K562 (cell line): ENCODE measurements around the gene ASIC3. TPM values are rescaled to one million over a fixed set of nuclear protein-coding genes. Genes with fewer than 3 reads are reported as not detected.

Experiments
- CBX1 ChIP-seq: sonication (generic); IDR thresholded peaks from 2 replicates; pipeline ENCODE4 v1.6.1; 2016; ENCODE audit warnings: antibody characterized with exemption, low read depth, mild to moderate bottlenecking
- ELF2 ChIP-seq: fragments of 250-450 bp; sonication (Bioruptor Pico); IDR thresholded peaks from 2 replicates; pipeline ENCODE4 v1.5.0; 2021; ENCODE audit warnings: mild to moderate bottlenecking
- ESRRA ChIP-seq: fragments of 450-650 bp; IDR thresholded peaks from 2 replicates; pipeline ENCODE4 v1.6.1; 2014; ENCODE audit warnings: low read depth, mild to moderate bottlenecking, moderate library complexity, borderline replicate concordance
- FIP1L1 ChIP-seq: fragments of 200-400 bp; formaldehyde crosslinking; IDR thresholded peaks from 2 replicates; pipeline ENCODE4 v1.6.1; 2018; ENCODE audit warnings: mild to moderate bottlenecking, low read depth, low read length; ENCODE audit not compliant: poor library complexity, severe bottlenecking
- HBP1 ChIP-seq: fragments of 450-650 bp; formaldehyde crosslinking; IDR thresholded peaks from 2 replicates; pipeline ENCODE4 v1.4.0; 2022; ENCODE audit warnings: missing genetic modification characterization
- HNRNPLL ChIP-seq: fragments of 200-400 bp; formaldehyde crosslinking; IDR thresholded peaks from 2 replicates; pipeline ENCODE4 v1.6.1; 2017; ENCODE audit warnings: low read length, low read depth, mild to moderate bottlenecking; ENCODE audit not compliant: poor library complexity, severe bottlenecking
- MBD2 ChIP-seq: sonication (generic); IDR thresholded peaks from 2 replicates; pipeline ENCODE4 v1.6.1; 2016; ENCODE audit warnings: low read depth, borderline replicate concordance
- MTA2 ChIP-seq: fragments of 450-650 bp; IDR thresholded peaks from 2 replicates; pipeline ENCODE4 v1.6.1; 2016; ENCODE audit warnings: low read depth
- RNF2 ChIP-seq: sonication (generic); IDR thresholded peaks from 2 replicates; pipeline ENCODE4 v1.6.1; 2016
- SUPT5H ChIP-seq: fragments of 450-650 bp; IDR thresholded peaks from 2 replicates; pipeline ENCODE4 v1.6.1; 2016
- THAP12 ChIP-seq: fragments of 250-450 bp; sonication (Bioruptor Pico); IDR thresholded peaks from 2 replicates; pipeline ENCODE4 v1.9.0; 2021; ENCODE audit warnings: mild to moderate bottlenecking, inconsistent platforms
- TRIM28 ChIP-seq: fragments of 450-650 bp; IDR thresholded peaks from 2 replicates; pipeline ENCODE4 v1.6.1; 2017
- ZNF133 ChIP-seq: fragments of 250-450 bp; sonication (Bioruptor Pico); IDR thresholded peaks from 2 replicates; pipeline ENCODE4 v1.4.0; 2020; ENCODE audit warnings: mild to moderate bottlenecking
- polyA plus RNA-seq, 8 experiments: library from polyadenylated mRNA; depleted of rRNA in 4 of 8; stranded (reverse) in 5 of 8; unstranded in 3 of 8; fragments of >200 nt; fragmentation: Nextera tagmentation in 2 of 8; fragmentation: Illumina TruSeq in 1 of 8; extraction: Ambion mirVana in 2 of 8; extraction: Trizol in 1 of 8; gene quantifications; 2 replicates each; pipeline versions ENCODE4 v1.2.1 to v1.2.3, GENCODE V29; 2011 to 2014; ENCODE audit warnings: inconsistent platforms in 1 of 8, missing spikeins in 1 of 8
- total RNA-seq, 7 experiments: library from RNA; depleted of rRNA in 6 of 7; stranded (reverse); fragments of >200 nt in 6 of 7; fragmentation: Illumina TruSeq in 2 of 7; extraction: Trizol in 2 of 7; gene quantifications; 2 replicates each; pipeline versions ENCODE4 v1.2.1 to v1.2.3, GENCODE V29; 2011 to 2021; ENCODE audit warnings: low replicate concordance in 1 of 7
- TF ChIP-seq, protein P1 (sequence below): sonication (generic); formaldehyde crosslinking; IDR thresholded peaks from 2 replicates; pipeline ENCODE4 v1.8.0; 2023; ENCODE audit warnings: missing genetic modification reagents, mild to moderate bottlenecking, borderline replicate concordance
- TF ChIP-seq, protein P2 (sequence below): fragments of 450-650 bp; IDR thresholded peaks from 2 replicates; pipeline ENCODE4 v1.6.1; 2016; ENCODE audit warnings: antibody characterized with exemption

ASIC3 gene
- total and polyA plus RNA-seq, 9 of the 15 experiments (the other 6 are each of a cell fraction or from before 2014, with no cell fraction given) = 0.11 to 5.0 (median 0.87) TPM

GRCh38 chr7:151038951-151039849, 9.1 kb upstream of the ASIC3 start (continued):
- TF ChIP-seq THAP12 (CRISPR knock-in tag) = peak; percentile 63
- peak; percentile 66; the same call in 1 of the 2 replicates for TF ChIP-seq ESRRA
- peak; percentile 43 for TF ChIP-seq MBD2
- TF ChIP-seq, protein P1, sequence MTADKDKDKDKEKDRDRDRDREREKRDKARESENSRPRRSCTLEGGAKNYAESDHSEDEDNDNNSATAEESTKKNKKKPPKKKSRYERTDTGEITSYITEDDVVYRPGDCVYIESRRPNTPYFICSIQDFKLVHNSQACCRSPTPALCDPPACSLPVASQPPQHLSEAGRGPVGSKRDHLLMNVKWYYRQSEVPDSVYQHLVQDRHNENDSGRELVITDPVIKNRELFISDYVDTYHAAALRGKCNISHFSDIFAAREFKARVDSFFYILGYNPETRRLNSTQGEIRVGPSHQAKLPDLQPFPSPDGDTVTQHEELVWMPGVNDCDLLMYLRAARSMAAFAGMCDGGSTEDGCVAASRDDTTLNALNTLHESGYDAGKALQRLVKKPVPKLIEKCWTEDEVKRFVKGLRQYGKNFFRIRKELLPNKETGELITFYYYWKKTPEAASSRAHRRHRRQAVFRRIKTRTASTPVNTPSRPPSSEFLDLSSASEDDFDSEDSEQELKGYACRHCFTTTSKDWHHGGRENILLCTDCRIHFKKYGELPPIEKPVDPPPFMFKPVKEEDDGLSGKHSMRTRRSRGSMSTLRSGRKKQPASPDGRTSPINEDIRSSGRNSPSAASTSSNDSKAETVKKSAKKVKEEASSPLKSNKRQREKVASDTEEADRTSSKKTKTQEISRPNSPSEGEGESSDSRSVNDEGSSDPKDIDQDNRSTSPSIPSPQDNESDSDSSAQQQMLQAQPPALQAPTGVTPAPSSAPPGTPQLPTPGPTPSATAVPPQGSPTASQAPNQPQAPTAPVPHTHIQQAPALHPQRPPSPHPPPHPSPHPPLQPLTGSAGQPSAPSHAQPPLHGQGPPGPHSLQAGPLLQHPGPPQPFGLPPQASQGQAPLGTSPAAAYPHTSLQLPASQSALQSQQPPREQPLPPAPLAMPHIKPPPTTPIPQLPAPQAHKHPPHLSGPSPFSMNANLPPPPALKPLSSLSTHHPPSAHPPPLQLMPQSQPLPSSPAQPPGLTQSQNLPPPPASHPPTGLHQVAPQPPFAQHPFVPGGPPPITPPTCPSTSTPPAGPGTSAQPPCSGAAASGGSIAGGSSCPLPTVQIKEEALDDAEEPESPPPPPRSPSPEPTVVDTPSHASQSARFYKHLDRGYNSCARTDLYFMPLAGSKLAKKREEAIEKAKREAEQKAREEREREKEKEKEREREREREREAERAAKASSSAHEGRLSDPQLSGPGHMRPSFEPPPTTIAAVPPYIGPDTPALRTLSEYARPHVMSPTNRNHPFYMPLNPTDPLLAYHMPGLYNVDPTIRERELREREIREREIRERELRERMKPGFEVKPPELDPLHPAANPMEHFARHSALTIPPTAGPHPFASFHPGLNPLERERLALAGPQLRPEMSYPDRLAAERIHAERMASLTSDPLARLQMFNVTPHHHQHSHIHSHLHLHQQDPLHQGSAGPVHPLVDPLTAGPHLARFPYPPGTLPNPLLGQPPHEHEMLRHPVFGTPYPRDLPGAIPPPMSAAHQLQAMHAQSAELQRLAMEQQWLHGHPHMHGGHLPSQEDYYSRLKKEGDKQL (CRISPR knock-in tag) = no peak
- no peak for TF ChIP-seq ELF2 (CRISPR knock-in tag)
- TF ChIP-seq MTA2 = peak; percentile 83
- TF ChIP-seq ZNF133 (CRISPR knock-in tag) = no peak
- TF ChIP-seq RNF2 = peak; percentile 89; the same call in 1 of the 2 replicates
- TF ChIP-seq SUPT5H = peak; percentile 48; the same call in 1 of the 2 replicates
- TF ChIP-seq TRIM28 = peak; percentile 54; the same call in 1 of the 2 replicates
- TF ChIP-seq HNRNPLL = peak; percentile 36
- TF ChIP-seq CBX1 = no peak; the same call in 1 of the 2 replicates
- no peak for TF ChIP-seq FIP1L1
- TF ChIP-seq HBP1 (CRISPR knock-in tag) = no peak
- TF ChIP-seq, protein P2, sequence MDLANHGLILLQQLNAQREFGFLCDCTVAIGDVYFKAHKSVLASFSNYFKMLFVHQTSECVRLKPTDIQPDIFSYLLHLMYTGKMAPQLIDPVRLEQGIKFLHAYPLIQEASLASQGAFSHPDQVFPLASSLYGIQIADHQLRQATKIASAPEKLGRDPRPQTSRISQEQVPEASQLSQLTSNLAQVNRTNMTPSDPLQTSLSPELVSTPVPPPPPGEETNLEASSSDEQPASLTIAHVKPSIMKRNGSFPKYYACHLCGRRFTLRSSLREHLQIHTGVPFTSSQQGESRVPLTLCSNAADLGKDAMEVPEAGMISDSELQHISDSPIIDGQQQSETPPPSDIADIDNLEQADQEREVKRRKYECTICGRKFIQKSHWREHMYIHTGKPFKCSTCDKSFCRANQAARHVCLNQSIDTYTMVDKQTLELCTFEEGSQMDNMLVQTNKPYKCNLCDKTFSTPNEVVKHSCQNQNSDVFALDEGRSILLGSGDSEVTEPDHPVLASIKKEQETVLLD = peak; percentile 81
